Subcutaneous abdominal adipose tissue (tissue), 5 donors: ENCODE results near the gene RPS21.

Source experiments
- H3K27ac ChIP-seq: one replicate; pipeline ENCODE4 v1.7.0; 2013; ENCODE audit warnings: low read depth, mild to moderate bottlenecking, inconsistent platforms, low read length, moderate library complexity
- H3K27me3 ChIP-seq, 5 donors: one replicate each; pipeline ENCODE4 v1.7.0; 2013; ENCODE audit warnings: low read length in 5 of 5, inconsistent platforms in 1 of 5; ENCODE audit not compliant: control insufficient read depth in 5 of 5, insufficient read depth in 4 of 5
- H3K36me3 ChIP-seq, 5 donors: one replicate each; pipeline ENCODE4 v1.7.0; 2013; ENCODE audit warnings: low read length in 5 of 5; ENCODE audit not compliant: control insufficient read depth in 5 of 5, insufficient read depth in 5 of 5
- H3K4me1 ChIP-seq, 5 donors: one replicate each; pipeline ENCODE4 v1.7.0; 2013; ENCODE audit warnings: low read length in 5 of 5, mild to moderate bottlenecking in 3 of 5, moderate library complexity in 1 of 5; ENCODE audit not compliant: control insufficient read depth in 5 of 5, insufficient read depth in 5 of 5
- H3K4me3 ChIP-seq, 5 donors: one replicate each; pipeline ENCODE4 v1.7.0; 2013; ENCODE audit warnings: low read length in 5 of 5, low read depth in 1 of 5
- H3K9ac ChIP-seq, 5 donors: one replicate each; pipeline ENCODE4 v1.7.0; 2013; ENCODE audit warnings: low read length in 5 of 5, mild to moderate bottlenecking in 4 of 5, moderate library complexity in 3 of 5
- H3K9me3 ChIP-seq, 5 donors: one replicate each; pipeline ENCODE4 v1.7.0; 2013; ENCODE audit warnings: low read length in 5 of 5; ENCODE audit not compliant: control insufficient read depth in 5 of 5
- donor health status: healthy.
- donor health status: healthy.
- donor health status: healthy.
- donor health status: healthy.
- donor health status: healthy.

Gene RPS21

DNA sequence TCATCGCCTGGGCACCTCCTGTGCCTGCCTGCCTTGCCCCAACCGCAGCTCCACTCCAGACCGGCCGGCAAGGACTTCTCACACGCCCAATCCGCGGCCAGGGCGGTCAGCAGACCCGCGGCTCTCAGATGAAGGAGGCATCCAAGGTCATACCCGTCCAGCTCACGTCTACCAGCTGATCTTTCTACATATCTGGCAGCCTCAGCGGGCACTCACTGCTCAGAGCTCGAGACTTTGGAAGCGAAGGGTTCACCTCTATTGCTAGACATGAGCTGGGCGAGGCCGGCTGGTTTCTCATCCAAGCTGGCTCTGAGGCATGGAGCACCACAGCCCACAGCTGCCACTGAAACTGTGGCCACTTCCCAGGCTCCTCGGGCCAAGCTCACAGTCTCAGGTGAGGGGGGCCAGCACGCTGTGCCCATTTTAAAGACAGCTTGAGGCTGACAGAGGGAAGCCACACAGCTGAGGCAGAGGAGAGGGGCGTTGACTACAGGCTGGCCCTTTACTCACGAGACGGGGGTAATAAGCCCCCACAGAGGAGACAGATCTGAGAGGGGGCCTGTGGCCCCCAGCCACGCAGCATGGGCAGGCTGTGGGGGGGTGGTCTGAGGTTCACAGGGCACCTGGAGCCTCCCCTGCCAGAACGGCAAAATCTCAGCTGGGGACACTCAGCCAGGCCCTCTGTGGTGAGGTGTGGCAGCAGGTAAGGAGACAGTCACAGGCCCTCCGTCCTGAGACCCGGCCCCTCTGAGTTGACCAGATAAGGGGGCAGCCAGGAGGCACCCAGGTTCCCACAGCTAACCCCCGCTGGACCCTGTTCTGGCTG is 21.8 kb upstream of the RPS21 start:
- H3K36me3 ChIP-seq = peaks cover 0 to 4% (median 0%) of the 10 kb centered on the region in 5 donors
- peaks cover 3 to 80% (median 65%) of the 10 kb centered on the region in 5 donors for H3K4me1 ChIP-seq
- peak overlapping the region; percentile 82 for H3K27ac ChIP-seq
- peak overlapping the region in 3 of 5 donors; percentile 36 to 69 (median 65) for H3K4me3 ChIP-seq
- no peaks in the 10 kb centered on the region for H3K9me3 ChIP-seq
- peaks cover 0 to 20% (median 0%) of the 10 kb centered on the region in 5 donors for H3K27me3 ChIP-seq
- H3K9ac ChIP-seq = peak overlapping the region in 3 of 5 donors; percentile 16 to 73 (median 26)

DNA sequence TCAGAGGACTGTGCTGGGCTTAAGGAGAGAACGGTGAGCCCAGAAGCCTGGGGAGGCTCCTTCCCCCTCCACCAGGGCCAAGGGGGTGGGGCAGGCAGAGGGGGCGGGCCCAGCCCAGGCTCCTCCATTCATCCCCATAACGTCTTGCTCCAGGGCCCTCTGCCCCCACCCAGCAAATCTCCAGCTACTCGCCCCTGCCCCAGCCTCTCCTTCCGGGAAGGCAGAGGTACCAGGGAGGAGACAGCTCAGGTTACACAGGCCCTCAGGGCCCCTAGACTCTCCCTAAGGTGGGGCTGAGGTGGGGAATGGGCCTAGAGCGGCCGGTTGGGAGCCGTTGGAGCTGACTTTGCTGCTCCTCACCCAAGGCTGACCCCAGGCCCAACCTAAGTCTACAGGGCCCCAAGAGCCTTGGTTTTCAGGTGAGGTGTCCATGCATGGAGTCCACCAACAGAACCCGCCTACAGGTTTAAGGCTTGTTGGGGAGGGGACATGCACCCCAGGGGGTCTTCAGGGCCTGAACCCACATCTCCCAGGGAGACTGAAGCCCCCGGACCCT is 21.0 kb upstream of the RPS21 start:
- H3K36me3 ChIP-seq = peaks cover 0 to 4% (median 0%) of the 10 kb centered on the region in 5 donors
- peaks cover 3 to 83% (median 71%) of the 10 kb centered on the region in 5 donors for H3K4me1 ChIP-seq
- no peaks in the 10 kb centered on the region for H3K9me3 ChIP-seq
- peak overlapping the region; percentile 40 to 69 (median 63) for H3K4me3 ChIP-seq
- H3K9ac ChIP-seq = peak overlapping the region in 4 of 5 donors; percentile 41 to 81 (median 70)
- peak overlapping the region; percentile 82 for H3K27ac ChIP-seq
- H3K27me3 ChIP-seq = peaks cover 0 to 26% (median 4%) of the 10 kb centered on the region in 5 donors

DNA sequence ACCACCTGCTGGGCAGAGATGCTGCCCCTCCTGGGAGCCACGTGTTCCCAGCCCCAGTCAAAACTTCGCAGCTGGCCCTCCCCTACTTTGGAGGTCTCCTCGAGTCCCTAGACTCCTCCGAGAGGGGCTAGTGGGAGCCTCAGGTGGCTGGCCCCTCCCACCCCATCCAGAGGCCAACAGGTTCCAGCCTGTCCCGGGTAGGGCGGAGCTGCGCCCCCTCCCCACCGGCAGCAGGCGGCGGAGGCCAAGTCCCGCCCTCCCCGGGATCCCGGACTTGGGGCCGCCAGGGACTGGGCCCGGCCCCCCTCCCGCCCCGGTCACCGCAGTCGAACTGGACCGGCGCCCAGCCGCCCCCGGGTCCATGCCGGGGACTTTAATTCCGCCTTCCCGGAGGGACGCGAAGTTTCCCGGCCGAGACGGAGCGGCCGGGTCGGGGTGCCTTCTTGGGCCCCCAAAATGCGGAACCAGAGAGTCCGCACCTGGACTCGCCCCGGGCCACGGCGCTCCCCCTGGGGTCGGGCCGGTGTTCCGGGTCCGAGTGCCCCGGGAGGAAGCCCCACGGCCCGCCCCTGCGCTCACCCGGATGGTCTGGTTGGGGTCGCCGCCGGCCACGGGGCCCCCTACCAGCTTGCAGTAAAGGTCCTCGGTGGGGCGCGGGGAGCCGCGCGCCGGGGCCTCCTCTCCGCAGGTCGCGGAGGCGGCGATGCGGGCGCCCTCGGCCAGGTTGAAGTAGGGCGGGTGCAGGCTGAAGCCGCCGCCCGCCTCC is 20.4 kb upstream of the RPS21 start:
- H3K4me3 ChIP-seq = peak overlapping the region; percentile 40 to 69 (median 63)
- peaks cover 3 to 78% (median 72%) of the 10 kb centered on the region in 5 donors for H3K4me1 ChIP-seq
- peak overlapping the region in 4 of 5 donors; percentile 41 to 81 (median 70) for H3K9ac ChIP-seq
- peaks cover 0 to 4% (median 0%) of the 10 kb centered on the region in 5 donors for H3K36me3 ChIP-seq
- H3K9me3 ChIP-seq = no peaks in the 10 kb centered on the region
- peak overlapping the region; percentile 82 for H3K27ac ChIP-seq
- peaks cover 0 to 26% (median 5%) of the 10 kb centered on the region in 5 donors for H3K27me3 ChIP-seq

DNA sequence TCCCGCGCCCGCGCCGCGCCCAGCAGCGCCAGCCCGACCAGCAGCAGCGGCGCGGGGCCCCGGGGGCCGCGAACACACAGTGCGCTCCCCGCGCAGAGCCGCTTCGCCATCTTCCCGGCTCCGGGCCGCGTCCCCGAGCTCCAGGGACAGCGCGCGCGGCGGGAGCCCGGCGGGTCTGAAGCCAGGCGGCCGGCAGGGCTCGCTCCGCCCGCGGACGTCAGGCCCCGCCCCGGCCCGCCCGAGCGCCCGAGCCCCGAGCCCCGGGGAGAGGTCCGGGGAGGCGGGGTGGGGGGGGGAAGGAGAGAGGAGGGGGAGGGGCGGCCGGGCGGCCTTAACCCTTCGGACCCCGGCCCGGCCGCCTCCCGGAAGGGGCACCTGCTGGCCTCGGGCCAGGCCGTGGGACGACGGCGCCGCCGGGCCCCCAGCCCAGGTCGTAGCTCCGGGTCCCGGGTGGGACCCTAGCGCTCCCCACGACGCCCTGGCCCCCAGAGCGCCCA is 19.7 kb upstream of the RPS21 start, which contains the start of gene LAMA5:
Gene LAMA5 (minus strand): TSS at position 177 of the 497 bp plus-strand sequence. CDS start 67 bp downstream, at position 110.
- Histone ChIP-seq H3K27me3 (peaks cover 0 to 26% (median 8%) of the 10 kb centered on the region in 5 donors), H3K9ac (peak within 1 kb of the TSS in 4 of 5 donors; percentile 41 to 81 (median 70)), H3K9me3 (no peaks in the 10 kb centered on the region), H3K27ac (peak within 1 kb of the TSS; percentile 82), H3K36me3 (peaks cover 0 to 3% (median 0%) of the 10 kb centered on the region in 5 donors), H3K4me3 (peak within 1 kb of the TSS; percentile 40 to 69 (median 63)), H3K4me1 (peaks cover 3 to 76% (median 72%) of the 10 kb centered on the region in 5 donors)

DNA sequence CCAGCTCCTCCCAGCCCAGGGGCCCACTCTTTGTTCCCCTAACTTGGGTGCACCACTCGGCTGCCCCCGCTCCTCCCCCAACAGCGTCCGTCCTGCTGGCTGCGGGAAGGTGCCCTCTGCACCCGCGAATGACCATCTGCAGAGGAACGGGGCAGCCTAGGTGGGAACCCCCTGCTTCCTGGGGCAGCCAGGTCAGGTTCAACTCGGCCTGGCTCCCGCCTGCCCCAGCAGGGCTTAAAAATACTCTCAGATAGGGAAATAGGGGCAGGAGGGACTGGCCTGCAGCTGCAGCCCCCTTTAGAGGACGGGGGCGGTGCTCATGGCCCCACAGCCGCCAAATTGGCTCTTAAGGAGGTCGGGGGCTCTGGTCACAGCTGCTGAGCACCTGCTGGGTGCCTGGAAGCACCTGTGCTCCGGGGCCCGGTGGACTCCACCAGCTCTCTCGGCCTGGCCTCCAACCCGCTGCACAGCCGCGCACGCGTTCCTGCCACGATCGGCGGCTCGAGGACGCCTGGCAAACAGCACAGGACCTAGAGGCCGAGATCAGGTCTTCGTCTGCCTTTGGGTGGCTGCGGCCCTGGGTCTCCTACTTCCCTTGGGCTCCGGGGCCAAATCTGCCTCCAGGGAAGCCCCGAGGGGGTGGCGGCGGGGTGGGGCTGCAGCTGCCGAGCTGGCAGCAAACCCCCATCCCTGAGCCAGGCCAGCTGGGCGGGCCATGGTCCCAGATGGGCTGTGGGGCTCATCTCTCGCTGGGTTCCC is 19.1 kb upstream of the RPS21 start:
- Histone ChIP-seq H3K4me1 (peaks cover 3 to 73% (median 70%) of the 10 kb centered on the region in 5 donors), H3K27ac (no peak overlapping the region), H3K9me3 (no peaks in the 10 kb centered on the region), H3K27me3 (peaks cover 0 to 29% (median 8%) of the 10 kb centered on the region in 5 donors), H3K4me3 (peak overlapping the region in 4 of 5 donors; percentile 22 to 69 (median 58)), H3K9ac (peak overlapping the region in 2 of 5 donors; percentile 43 to 69), H3K36me3 (no peaks in the 10 kb centered on the region)

DNA sequence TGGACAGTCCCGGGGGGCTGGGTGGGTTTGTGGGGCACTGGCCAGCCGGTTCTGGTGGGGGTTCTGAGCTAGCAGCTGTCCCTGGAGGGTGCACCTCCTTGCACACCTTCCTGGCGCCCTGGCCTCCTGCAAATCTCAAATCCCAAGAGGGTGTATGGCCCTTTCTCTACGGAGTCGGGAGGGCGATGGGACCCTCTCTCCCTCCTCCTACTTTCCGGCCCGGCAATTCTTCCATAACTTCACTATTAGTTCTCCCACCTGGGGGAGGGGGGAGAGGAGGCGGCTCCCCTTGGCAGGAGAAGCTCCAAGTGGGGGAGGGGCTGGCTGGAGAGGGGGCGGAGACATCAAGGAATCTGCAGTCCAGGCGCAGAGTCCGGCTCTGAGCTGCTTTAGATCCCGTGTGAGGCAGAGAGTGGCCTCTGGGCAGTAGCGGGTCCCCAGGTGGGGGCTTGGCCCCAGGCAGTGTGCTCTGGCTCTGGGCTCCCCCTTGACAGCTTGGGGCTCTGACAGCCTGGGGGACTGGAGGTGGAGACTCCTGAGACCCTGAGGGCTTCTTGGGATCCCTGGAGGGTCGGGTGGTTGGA is 18.4 kb upstream of the RPS21 start:
- no peaks in the 10 kb centered on the region for H3K9me3 ChIP-seq
- H3K27ac ChIP-seq = no peak overlapping the region
- H3K27me3 ChIP-seq = peaks cover 0 to 29% (median 8%) of the 10 kb centered on the region in 5 donors
- H3K9ac ChIP-seq = no peak overlapping the region
- H3K36me3 ChIP-seq = no peaks in the 10 kb centered on the region
- peak overlapping the region in 2 of 5 donors; percentile 18 to 69 for H3K4me3 ChIP-seq
- peaks cover 3 to 72% (median 63%) of the 10 kb centered on the region in 5 donors for H3K4me1 ChIP-seq

DNA sequence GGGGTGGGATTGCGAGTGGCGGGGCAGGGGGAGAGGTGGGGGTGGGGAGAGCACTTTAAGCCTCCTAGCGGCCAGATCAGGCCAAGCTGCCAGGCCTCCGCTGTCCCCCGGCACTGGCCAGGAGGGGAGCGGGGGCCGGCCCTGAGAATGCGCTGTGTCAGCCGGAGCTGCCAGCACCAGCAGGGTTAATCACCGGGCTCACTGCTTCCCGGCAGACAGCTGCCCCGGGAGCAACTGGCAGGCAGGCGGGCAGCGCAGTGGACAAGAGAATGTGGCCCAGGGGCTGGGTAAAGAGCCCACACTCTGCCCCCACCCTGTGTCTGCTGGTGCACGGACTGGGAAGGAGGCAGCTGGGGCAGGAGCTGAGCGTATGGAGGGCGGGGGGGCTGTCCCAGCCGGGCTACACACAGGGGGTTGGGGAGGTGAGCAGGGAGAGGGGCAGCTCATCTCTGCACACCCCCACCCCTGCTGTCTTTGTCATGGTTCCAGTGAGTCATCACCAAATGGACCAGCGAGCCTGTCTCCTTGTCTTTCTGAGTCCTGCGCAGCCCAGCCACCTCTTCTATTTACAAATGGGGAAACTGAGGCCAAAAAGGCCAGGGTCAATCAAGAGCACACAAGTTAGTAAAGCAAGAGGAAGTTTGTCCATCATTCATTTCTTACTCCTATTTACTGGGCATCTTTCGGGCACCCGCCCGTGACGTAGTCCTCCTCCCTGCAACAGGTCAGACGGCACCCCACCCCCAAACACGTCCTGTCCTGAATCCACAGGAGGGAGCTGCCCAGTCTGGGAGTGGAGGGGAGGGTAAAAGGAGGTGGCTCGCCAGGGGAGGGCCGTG is 17.7 kb upstream of the RPS21 start:
- Histone ChIP-seq H3K9ac (no peak overlapping the region), H3K4me3 (peak overlapping the region in 1 of 5 donors; percentile 18), H3K36me3 (no peaks in the 10 kb centered on the region), H3K9me3 (no peaks in the 10 kb centered on the region), H3K27me3 (peaks cover 0 to 34% (median 8%) of the 10 kb centered on the region in 5 donors), H3K4me1 (peaks cover 3 to 66% (median 60%) of the 10 kb centered on the region in 5 donors), H3K27ac (no peak overlapping the region)

DNA sequence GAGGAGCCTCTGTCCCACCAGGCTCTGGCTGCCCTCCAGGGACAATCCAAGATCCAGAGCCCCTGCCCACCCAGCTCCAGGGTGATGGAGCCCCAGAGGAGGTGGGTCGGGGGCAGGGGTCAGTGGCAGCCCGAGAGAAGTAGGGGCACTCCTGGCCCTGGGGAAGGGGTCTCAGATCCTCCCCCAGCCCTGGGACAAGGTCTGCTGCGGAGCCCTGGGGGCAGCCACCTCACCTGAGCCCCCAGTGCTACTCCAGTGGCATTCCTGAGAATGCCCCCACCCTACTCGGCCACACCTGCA is 17.1 kb upstream of the RPS21 start:
- H3K9ac ChIP-seq = peak overlapping the region in 1 of 5 donors; percentile 10
- peaks cover 3 to 63% (median 56%) of the 10 kb centered on the region in 5 donors for H3K4me1 ChIP-seq
- no peaks in the 10 kb centered on the region for H3K9me3 ChIP-seq
- no peak overlapping the region for H3K4me3 ChIP-seq
- peaks cover 5 to 36% (median 10%) of the 10 kb centered on the region in 5 donors for H3K27me3 ChIP-seq
- H3K36me3 ChIP-seq = no peaks in the 10 kb centered on the region
- H3K27ac ChIP-seq = no peak overlapping the region
